ENCODE measurements around the gene OR1K1. TPM values are rescaled to one million over a fixed set of nuclear protein-coding genes. Genes with fewer than 3 reads are reported as not detected.
"Not testable (repeated sequence)": the region's sequence is repeated elsewhere in the genome, so short reads cannot be mapped to it uniquely, and the experiment has no call there.

Gene OR1K1
- total RNA-seq, 1 experiment from 2014 or later: not detected

DNA sequence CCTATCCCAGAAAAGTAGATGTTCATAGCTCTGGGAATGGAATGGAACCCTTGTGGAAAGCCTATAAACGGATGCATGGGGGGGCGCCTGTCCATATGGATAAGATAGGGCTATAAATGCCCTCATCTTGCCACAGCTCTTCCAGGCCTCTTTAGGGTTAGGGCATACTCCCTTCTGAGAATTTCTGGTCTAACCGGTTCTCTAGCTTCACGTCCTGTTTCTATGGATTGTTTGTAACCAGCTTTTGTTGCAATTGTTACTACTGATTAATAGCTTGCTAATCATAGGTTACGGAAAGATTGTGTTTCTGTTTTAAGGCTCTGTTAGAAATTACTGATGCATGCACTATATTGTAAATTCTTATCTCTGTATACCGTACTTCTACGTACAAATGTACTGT is 9.3 kb downstream of the OR1K1 start:
- DNase-seq (ENCODE audit: low spot score); in situ Hi-C loops (cut with HindIII; ENCODE audit: low sequenced_read_pairs): not testable (repeated sequence)

DNA sequence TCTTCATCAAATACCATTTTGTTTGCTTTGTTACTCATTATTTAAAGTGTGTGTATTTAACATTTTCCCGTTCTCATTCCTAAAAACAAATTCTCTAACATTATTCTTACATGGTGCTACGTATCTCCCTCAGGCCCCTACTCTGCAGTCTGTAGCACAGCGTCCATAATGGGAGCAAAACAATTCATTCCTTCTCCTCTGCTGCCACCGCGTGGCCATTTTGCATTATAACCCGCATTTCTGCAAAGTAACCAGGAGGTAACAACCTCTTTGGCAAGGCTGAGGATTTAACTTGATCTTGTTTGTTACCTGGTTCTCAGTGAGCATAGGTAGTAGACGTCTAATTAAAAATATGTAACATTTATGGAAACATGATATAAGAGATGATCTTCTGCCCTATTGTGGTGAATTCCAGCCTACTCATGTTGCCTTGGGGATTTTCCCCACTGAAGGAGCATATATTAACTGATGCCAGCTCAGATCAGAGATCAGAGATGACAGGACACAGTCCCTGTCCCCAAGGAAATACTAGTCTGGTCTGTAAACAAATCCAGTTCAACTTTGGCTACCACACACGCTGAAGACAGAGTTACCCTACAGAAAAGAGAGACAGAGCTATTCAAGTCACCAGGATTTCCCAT is 10.5 kb downstream of the OR1K1 start:
- DNase-seq (ENCODE audit: low spot score): peak; percentile 89
- in situ Hi-C loops (cut with HindIII; ENCODE audit: low sequenced_read_pairs): no loop called here

DNA sequence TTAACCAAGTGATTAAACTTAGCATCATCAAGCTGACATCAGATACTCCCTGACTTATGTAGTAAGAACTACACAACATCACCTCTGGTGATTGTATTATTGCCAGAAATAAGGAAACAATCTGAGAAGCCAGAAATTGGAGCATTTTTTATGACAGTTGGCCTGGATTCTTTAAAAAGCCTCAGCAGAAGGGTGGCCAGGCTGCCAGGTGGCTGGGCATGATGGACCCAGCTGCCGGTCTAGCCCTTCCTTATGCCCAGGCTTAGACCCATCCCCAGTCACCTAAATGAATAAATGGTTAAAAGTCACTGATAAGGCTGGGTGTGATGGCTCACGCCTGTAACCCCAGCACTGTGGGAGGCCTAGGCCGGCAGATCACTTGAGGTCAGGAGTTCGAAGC is 12.8 kb downstream of the OR1K1 start:
- peak; percentile 83 for DNase-seq (ENCODE audit: low spot score)
- in situ Hi-C loops (cut with HindIII; ENCODE audit: low sequenced_read_pairs): no loop called here

DNA sequence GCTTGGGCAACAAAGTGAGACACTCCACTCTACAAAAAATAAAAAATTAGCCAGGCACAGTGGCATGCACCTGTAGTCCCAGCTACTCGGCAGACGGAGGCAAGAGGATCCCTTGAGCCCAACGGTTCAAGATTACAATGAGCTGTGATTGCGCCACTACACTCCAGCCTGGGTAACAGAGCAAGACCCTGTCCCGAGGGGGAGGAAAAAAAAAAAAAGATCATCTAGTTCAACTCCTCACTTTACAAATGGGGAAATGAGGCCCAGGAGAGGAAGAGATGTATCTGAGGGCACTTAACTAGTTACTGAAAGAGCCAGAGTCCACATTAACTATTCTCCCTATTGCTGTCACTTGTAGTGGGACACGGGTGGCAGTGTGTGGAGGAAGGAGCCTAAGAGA is 14.6 kb downstream of the OR1K1 start:
- in situ Hi-C loops (cut with HindIII; ENCODE audit: low sequenced_read_pairs): no loop called here
- DNase-seq (ENCODE audit: low spot score): no peak

DNA sequence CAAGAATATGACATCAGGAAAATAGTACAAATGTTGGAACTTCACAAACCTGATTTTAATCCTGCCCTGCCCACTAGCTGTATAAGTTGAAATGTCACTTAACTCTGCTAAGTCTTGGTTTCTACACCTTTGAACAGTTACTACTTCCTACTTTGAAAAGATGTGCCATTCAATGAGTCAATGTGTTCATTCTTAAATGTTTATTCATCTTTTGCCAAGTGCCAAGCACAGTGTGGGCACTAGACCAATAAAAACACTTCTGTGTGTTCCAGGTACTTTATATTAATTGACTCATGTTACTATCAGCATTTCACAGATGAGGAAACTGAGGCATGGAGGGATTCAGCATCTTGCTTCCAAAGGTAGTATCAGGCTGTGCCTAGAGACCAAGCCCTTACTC is 15.6 kb downstream of the OR1K1 start:
- in situ Hi-C loops (cut with HindIII; ENCODE audit: low sequenced_read_pairs): no loop called here
- no peak for DNase-seq (ENCODE audit: low spot score)

DNA sequence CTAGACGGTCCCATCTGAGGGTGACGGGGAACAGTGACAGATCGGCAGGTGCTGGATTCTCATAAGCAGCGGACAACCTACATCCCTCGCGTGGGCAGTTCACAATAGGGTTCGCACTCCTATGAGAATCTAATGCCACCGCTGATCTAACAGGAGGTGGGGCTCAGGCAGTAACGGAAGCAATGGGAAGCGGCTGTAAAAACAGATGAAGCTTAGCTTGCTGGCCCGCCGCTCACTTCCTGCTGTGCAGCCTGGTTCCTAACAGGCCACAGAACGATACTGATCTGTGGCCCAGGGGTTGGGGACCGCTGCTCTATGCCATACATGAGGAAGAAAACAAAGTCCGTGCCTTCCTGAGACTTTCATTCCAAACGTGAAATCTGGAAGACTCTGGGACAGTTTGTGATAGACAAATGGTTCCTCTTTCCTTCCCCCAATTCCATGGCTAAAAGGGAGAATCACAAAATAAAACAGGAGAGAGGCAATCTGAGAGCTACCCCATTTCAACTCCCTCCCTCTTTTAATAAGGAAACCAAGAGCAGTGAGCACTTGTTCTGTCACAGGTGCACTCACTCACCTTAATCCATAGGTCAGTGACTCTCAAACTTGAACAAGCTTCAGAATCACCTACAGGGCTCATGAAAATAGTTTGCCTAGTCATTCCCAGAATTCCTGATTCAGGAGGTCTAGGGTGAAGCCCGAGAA is 16.4 kb downstream of the OR1K1 start:
- peak; percentile 67 for DNase-seq (ENCODE audit: low spot score)
- in situ Hi-C loops (cut with HindIII; ENCODE audit: low sequenced_read_pairs): no loop called here

DNA sequence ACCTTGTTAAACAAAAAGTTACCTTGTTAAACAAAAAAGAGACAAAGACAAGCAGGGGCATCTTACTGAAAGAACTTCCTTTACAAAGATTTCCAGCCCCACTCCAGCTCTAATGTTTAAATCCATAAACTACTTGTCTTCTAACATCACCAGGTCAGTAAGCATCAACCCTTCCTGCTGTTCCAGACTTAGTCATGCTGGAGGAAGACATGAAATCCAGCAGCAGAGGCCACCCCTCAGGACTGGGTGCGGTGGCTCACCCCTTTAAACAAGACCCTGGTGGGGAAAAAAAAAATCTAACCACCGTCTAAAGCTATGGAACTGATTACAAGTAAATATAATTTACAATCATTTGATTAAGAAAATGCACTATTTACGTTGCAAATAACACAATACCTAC is 19.4 kb downstream of the OR1K1 start:
- no peak for DNase-seq (ENCODE audit: low spot score)
- in situ Hi-C loops (cut with HindIII; ENCODE audit: low sequenced_read_pairs): no loop called here

DNA sequence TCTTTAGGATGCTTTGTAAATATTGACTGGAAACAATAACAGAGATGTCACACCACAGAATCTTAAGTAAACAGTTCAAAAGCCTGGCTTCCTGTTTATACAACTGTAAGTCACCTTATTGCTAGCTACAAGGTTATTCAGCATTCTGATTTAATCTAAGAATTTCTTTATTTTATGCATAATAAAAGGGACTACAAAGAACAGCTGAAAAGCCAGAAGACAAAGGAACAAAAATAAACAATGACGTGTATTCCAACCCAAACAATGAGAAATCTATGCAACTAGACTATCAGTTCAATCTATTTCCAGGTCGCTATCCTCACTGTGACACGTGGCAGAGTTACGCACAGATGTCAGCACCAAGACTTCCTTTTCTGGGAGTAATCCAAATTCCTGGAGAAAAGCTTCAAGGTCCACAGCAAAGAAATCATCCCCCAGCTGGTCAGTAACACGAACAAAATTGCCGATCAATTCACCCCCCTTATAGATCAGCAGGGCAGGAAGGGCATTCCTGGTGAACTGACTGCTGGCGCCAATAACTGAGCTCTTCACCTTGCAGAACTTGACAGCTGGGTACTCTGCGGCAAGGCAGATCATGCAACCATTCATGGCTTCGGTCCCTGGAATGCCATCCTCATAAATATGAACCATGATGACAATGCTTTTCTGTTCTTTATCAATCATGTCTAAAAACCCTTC is 20.0 kb downstream of the OR1K1 start:
- no peak for DNase-seq (ENCODE audit: low spot score)
- in situ Hi-C loops (cut with HindIII; ENCODE audit: low sequenced_read_pairs): no loop called here

DNA sequence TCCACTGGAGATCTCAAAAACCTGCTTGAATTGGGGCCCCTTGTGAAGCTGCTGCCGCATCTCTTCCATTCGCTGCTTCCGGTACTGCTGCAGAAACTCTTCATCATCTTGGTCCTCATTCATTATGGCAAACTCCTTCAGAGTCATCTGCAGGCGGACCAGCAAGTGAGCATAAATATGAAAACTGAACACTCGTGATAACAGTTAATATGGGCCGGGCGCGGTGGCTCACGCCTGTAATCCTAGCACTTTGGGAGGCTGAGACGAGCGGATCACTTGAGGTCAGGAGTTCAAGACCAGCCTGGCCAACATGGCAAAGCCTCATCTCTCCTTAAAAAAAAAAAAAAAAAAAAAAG is 20.5 kb downstream of the OR1K1 start:
- in situ Hi-C loops (cut with HindIII; ENCODE audit: low sequenced_read_pairs): no loop called here
- no peak for DNase-seq (ENCODE audit: low spot score)

DNA sequence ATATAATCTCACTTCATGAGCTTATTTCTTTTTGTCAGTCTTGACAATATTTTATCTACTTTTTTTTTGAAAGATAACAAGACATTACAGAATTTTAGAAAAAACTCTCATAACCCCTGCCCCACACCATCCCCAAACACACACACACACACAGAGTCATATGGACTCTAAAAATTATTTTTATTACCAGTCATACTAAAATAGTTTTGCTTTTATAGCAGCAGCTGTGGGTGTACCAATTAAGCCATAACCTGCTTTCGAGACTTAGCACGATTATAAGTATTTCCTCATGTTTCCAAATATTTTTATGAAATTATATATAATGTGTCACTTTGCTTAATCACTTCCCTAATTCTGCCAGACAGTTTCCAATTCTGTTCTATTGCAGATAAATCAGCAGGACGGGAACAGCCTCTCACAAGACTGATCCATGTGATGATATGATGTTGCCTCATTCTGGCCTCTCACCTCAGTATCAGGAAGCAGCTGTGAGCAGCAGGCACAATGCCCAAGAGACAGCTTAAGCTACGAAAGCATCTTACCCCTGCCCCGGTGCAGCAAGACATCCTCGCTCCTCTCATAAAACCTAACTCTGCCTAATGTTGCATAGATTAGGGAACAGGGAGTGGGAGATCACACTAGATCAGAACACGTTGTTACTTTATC is 21.5 kb downstream of the OR1K1 start:
- DNase-seq (ENCODE audit: low spot score): no peak
- in situ Hi-C loops (cut with HindIII; ENCODE audit: low sequenced_read_pairs): no loop called here

DNA sequence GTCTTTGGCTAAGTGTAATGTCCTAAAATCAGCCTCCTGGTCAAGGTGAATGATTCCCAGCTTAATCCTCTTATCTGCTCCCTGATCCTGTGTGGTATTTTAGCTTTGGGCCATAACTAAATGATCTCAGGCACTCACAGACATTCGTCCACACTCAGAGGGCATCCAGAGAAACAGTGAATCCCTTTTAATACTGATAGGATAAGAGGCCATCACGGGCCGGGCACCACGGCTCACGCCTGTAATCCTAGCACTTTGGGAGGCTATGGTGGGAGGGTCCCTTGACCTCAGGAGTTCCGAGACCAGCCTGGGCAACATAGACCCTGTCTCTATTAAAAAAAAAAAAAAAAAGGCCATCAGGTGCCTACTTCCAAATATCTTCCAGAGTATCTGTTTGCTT is 22.1 kb downstream of the OR1K1 start:
- in situ Hi-C loops (cut with HindIII; ENCODE audit: low sequenced_read_pairs): no loop called here
- DNase-seq (ENCODE audit: low spot score): no peak

DNA sequence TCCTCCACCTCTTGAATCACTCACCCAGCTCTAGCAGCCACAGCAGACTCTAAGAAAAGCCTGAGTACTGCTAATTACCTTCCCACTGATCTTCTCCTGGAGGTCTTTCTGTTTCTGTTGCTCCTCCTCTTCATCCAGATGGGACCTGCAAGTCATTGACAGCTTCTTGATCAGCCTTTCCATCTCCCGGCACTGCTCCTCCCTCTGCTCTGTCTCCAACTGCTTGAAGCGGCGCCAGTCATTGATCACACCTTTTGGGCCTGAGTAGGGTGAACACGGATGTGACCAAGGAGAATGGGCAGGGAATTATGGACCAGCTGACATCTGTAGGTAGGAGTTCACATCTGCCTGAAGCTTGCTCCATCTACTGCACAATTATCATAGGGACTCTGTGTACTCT is 23.0 kb downstream of the OR1K1 start:
- in situ Hi-C loops (cut with HindIII; ENCODE audit: low sequenced_read_pairs): no loop called here
- no peak for DNase-seq (ENCODE audit: low spot score)

DNA sequence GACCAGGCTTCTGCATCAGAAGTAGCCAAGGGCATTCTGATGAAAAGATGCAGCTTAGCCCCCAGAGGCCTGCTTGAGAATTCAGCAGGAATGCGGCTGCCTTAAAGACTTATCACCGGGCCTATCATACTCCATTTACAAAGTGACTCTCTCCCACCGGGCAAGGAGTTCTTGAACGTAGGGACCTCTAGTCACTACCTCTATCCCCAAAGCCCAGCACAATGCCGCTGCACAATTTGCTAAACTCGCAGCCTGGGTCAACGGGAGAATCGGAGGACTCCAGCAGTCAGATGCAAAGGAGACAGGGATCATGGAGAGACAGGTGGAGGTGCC is 27.8 kb downstream of the OR1K1 start:
- no peak for DNase-seq (ENCODE audit: low spot score)
- in situ Hi-C loops (cut with HindIII; ENCODE audit: low sequenced_read_pairs): no loop called here

DNA sequence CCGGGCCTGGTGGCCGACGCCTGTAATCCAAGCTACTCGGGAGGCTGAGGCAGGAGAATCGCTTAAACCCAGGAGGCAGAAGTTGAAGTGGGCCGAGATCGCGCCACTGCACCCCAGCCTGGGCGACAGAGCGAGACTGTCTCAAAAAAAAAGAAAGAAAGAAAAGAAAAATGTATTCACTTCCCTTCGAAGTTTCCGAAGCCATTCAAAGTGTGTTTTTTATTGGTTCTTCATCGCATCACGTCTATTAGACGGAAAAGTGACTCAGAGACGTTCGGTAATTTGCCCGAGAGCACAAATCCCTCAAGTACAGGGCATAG is 29.0 kb downstream of the OR1K1 start:
- DNase-seq (ENCODE audit: low spot score); in situ Hi-C loops (cut with HindIII; ENCODE audit: low sequenced_read_pairs): not testable (repeated sequence)

DNA sequence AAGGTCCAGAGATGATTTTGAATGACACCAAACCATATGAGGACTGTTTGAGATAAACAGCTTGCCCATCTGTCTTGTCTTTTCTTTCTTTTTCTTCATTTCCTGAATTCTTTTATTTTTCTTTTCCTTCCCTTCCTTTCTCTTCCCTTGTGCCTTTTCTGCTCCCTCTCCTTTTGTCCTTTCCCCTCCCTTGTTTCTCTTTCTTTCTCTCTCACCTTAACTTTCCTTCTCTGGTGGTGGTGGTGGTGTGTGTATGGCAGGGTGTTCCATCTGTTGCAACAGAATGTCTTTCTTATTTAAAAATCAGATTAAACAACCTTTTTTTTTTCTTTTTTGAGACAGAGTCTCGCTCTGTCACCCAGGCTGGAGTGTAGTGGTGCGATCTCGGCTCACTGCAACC is 32.3 kb downstream of the OR1K1 start:
- in situ Hi-C loops (cut with HindIII; ENCODE audit: low sequenced_read_pairs): no loop called here
- no peak for DNase-seq (ENCODE audit: low spot score)

DNA sequence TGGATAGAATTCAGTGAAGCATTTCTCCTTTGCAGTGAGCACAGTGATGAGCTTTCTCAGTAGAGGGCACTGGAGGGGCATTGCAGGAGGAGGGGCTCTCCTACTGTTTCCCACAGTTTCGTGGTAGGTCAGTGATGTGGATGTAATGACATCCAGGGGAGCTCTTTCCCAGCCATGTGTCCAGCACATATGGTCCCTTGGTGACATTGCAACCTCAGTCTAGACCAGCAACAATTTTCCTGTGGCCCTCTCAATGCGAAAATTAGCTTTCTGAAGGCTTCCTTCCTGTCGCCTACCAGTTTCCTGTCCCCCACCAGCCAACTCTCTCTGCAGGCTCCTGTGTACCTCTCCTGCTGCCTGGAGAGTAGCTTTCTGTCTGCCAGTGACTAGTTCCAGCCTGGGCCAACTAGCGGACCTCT is 35.4 kb downstream of the OR1K1 start:
- DNase-seq (ENCODE audit: low spot score): peak; percentile 98
- in situ Hi-C loops (cut with HindIII; ENCODE audit: low sequenced_read_pairs): no loop called here

DNA sequence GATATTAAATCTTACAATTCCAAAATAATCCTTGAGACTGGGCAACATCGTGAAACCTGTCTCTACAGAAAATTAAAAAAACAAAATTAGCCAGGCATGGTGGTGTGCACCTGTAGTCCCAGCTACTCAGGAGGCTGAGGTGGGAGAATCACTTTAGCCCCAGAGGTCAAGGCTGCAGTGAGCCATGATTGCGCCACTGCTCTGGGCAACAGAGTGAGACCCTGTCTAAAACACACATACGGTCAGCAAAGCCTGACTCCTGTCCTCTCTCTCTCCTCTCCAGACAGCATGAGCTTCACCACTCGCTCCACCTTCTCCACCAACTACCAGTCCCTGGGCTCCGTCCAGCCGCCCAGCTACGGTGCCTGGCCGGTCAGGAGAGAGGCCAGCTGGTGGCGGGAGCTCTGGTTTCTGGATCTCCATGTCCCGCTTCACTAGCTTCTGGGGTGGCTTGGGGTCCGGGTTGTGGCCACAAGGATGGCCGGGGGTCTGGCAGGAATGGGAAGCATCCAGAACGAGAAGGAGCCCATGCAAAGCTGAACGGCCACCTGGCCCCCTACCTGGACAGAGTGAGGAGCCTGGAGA is 37.4 kb downstream of the OR1K1 start:
- DNase-seq (ENCODE audit: low spot score): no peak
- in situ Hi-C loops (cut with HindIII; ENCODE audit: low sequenced_read_pairs): no loop called here

DNA sequence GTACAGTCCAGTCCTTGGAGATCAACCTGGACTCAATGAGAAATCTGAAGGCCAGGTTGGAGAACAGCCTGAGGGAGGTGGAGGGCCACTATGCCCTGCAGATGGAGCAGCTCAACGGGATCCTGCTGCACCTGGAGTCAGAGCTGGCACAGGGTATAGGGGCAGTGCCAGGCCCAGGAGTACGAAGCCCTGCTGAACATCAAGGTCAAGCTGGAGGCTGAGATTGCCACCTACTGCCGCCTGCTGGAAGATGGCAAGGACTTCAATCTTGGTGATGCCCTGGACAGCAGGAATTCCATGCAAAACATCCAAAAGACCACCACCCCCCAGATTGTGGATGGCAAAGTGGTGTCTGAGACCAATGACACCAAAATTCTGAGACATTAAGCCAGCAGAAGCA is 38.5 kb downstream of the OR1K1 start:
- in situ Hi-C loops (cut with HindIII; ENCODE audit: low sequenced_read_pairs): not testable (repeated sequence)
- peak; percentile 9 for DNase-seq (ENCODE audit: low spot score)

DNA sequence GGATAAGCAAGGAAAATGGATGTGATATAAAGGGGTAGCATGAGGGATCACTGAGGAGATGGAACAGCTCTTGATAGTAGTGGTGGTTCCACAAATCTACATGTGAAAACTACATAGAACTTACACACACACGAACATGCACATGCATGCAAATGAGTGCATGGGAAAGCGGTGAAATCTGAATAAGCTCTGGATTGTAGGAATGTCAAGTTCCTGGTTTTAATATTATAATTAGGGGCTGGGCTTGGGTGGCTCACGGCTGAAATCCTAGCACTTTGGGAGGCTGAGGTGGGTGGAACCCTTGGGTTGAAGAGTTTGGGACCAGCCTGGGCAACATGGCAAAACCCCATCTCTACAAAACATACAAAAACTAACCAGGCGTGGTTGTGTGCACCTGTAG is 41.6 kb downstream of the OR1K1 start:
- in situ Hi-C loops (cut with HindIII; ENCODE audit: low sequenced_read_pairs): no loop called here
- DNase-seq (ENCODE audit: low spot score): no peak

DNA sequence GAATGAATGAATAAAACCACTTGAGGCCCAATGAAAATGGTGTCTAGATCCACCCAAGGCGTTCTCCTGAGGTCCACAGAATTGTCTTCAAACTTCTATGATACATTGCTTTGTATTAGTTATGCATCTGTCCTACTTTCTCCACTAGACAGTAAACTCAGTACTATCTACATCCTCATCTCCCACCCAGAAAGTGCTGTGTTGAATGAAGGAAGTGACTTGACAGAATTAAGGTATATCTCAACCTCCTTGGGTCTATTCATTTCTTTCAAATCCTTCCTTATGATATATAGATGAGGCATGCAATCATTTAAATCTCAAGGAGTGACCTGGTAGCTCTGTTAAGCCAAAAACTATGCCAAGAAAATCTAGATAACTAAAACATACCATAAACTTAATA is 44.2 kb downstream of the OR1K1 start:
- in situ Hi-C loops (cut with HindIII; ENCODE audit: low sequenced_read_pairs): no loop called here
- no peak for DNase-seq (ENCODE audit: low spot score)

Data from G401 (cell line).